HTR-8/SVneo (cell line): ENCODE measurements around the gene ODAD2.

ENCODE experiments used
- DNase-seq: peaks from one replicate; pipeline ENCODE4 v3.0.0; 2011; ENCODE audit warnings: low spot score, mixed read lengths; ENCODE audit not compliant: insufficient read length
- FAIRE-seq: peaks from 2 replicates; lab custom pipeline; 2011; peaks lifted over from hg19 to GRCh38; lab: Jason Lieb, UNC

The ODAD2 gene

GRCh38 chr10:27861781-27862180 is 137.1 kb downstream of the ODAD2 start:
- DNase-seq (no peak), FAIRE-seq (no peak)

- FAIRE-seq = no peak
- no peak for DNase-seq
Observed at GRCh38 chr10:27857616-27858015, 141.3 kb downstream of the ODAD2 start.

- no peak for FAIRE-seq
- no peak for DNase-seq
Observed at GRCh38 chr10:27844223-27844622, 154.7 kb downstream of the ODAD2 start.

GRCh38 chr10:27838901-27839300 is 160.0 kb downstream of the ODAD2 start:
- DNase-seq (no peak), FAIRE-seq (no peak)

GRCh38 chr10:27838361-27838760 is 160.5 kb downstream of the ODAD2 start:
- FAIRE-seq (no peak), DNase-seq (no peak)

- FAIRE-seq = no peak
Observed at GRCh38 chr10:27834476-27834875, 164.4 kb downstream of the ODAD2 start.

GRCh38 chr10:27833792-27834191 is 165.1 kb downstream of the ODAD2 start:
- DNase-seq (no peak), FAIRE-seq (no peak)

More at GRCh38 chr10:27834476-27834875, 164.4 kb downstream of the ODAD2 start:
- no peak for DNase-seq

GRCh38 chr10:27832826-27833225 is 166.1 kb downstream of the ODAD2 start:
- no peak for DNase-seq
- FAIRE-seq = no peak

GRCh38 chr10:27826369-27826768 is 172.5 kb downstream of the ODAD2 start:
- no peak for DNase-seq
- no peak for FAIRE-seq

- FAIRE-seq (no peak), DNase-seq (peak; percentile 10)
Observed at GRCh38 chr10:27822301-27822700, 176.6 kb downstream of the ODAD2 start.

- no peak for FAIRE-seq
- no peak for DNase-seq
Observed at GRCh38 chr10:27820637-27821036, 178.2 kb downstream of the ODAD2 start.

- DNase-seq = peak; percentile 53
- FAIRE-seq = no peak
Observed at GRCh38 chr10:27819781-27820531, 178.9 kb downstream of the ODAD2 start.

- DNase-seq = no peak
- FAIRE-seq = no peak
Observed at GRCh38 chr10:27816320-27816719, 182.6 kb downstream of the ODAD2 start.

GRCh38 chr10:27815846-27816245 is 183.0 kb downstream of the ODAD2 start:
- DNase-seq (no peak), FAIRE-seq (no peak)

GRCh38 chr10:27815261-27815660 is 183.6 kb downstream of the ODAD2 start:
- FAIRE-seq = no peak
- DNase-seq = no peak

GRCh38 chr10:27805180-27805579 is 193.7 kb downstream of the ODAD2 start:
- FAIRE-seq (no peak), DNase-seq (no peak)

- FAIRE-seq (no peak), DNase-seq (no peak)
Observed at GRCh38 chr10:27804136-27804535, 194.7 kb downstream of the ODAD2 start.

- FAIRE-seq (no peak), DNase-seq (no peak)
Observed at GRCh38 chr10:27801171-27801785, 197.6 kb downstream of the ODAD2 start.

GRCh38 chr10:27799046-27799445 is 199.8 kb downstream of the ODAD2 start:
- FAIRE-seq (no peak), DNase-seq (no peak)

- no peak for DNase-seq
- FAIRE-seq = no peak
Observed at GRCh38 chr10:27794157-27794556, 204.7 kb downstream of the ODAD2 start.

GRCh38 chr10:27792216-27792615 is 206.7 kb downstream of the ODAD2 start:
- FAIRE-seq = no peak
- no peak for DNase-seq

- DNase-seq = no peak
- no peak for FAIRE-seq
Observed at GRCh38 chr10:27784272-27784671, 214.6 kb downstream of the ODAD2 start.
